MCF 10A (cell line): ENCODE results near the gene IL31. TPM values are rescaled to one million over a fixed set of nuclear protein-coding genes. Genes with fewer than 3 reads are reported as not detected.

ENCODE experiments used
- BruUV-seq: library from RNA; stranded (reverse); fragments of 400-500 nt; replicated peaks from 2 replicates; lab custom pipeline; 2021; lab: Mats Ljungman, UMichigan
- CTCF ChIA-PET: fragments of 300-600 bp; sonication (Branson Sonifier 250); formaldehyde crosslinking; extraction: SDS; loops from one replicate; lab custom pipeline; 2021; ENCODE audit warnings: antibody characterized with exemption, inconsistent platforms; lab: Yijun Ruan, JAX
- POLR2A ChIA-PET: fragments of 300-600, 350-650 bp; sonication (Branson Sonifier 250); formaldehyde crosslinking; extraction: SDS; loops from one replicate; lab custom pipeline; 2020; ENCODE audit warnings: antibody characterized with exemption, inconsistent platforms; lab: Yijun Ruan, JAX
- DNase-seq: peaks from one replicate; pipeline ENCODE4 v3.0.0-alpha.2; 2018; ENCODE audit not compliant: unreplicated experiment
- H3K27ac Mint-ChIP-seq: one replicate; pipeline ENCODE4 v1.8.0; 2022; ENCODE audit warnings: mild to moderate bottlenecking, low read depth, mixed read lengths; ENCODE audit not compliant: unreplicated experiment
- H3K27me3 Mint-ChIP-seq: one replicate; pipeline ENCODE4 v1.8.0; 2022; ENCODE audit warnings: mixed read lengths; ENCODE audit not compliant: insufficient read depth, unreplicated experiment
- H3K36me3 Mint-ChIP-seq: one replicate; pipeline ENCODE4 v1.8.0; 2022; ENCODE audit warnings: mild to moderate bottlenecking, moderate library complexity, mixed read lengths; ENCODE audit not compliant: insufficient read depth, unreplicated experiment
- H3K4me1 Mint-ChIP-seq: one replicate; pipeline ENCODE4 v1.8.0; 2022; ENCODE audit warnings: mixed read lengths; ENCODE audit not compliant: insufficient read depth, unreplicated experiment
- H3K4me3 Mint-ChIP-seq: one replicate; pipeline ENCODE4 v1.8.0; 2022; ENCODE audit warnings: mild to moderate bottlenecking, moderate library complexity, mixed read lengths; ENCODE audit not compliant: unreplicated experiment
- H3K9me3 Mint-ChIP-seq: one replicate; pipeline ENCODE4 v1.8.0; 2022; ENCODE audit warnings: mixed read lengths; ENCODE audit not compliant: unreplicated experiment
- CTCF ChIP-seq: fragments of 200-600 bp; IDR thresholded peaks from one replicate; pipeline ENCODE4 v1.8.0; 2022; ENCODE audit warnings: antibody characterized with exemption, mild to moderate bottlenecking; ENCODE audit not compliant: unreplicated experiment
- intact Hi-C: fragments of 100-400 bp; cut with micrococcal nuclease; formaldehyde crosslinking; loops from 2 replicates; pipeline ENCODE4 v1.14.1; 2022
- total RNA-seq: library from RNA; stranded (reverse); gene quantifications from 2 replicates; pipeline ENCODE4 v1.2.3, GENCODE V29; 2022

The IL31 gene
- total RNA-seq, 1 experiment from 2014 or later = not detected

DNA sequence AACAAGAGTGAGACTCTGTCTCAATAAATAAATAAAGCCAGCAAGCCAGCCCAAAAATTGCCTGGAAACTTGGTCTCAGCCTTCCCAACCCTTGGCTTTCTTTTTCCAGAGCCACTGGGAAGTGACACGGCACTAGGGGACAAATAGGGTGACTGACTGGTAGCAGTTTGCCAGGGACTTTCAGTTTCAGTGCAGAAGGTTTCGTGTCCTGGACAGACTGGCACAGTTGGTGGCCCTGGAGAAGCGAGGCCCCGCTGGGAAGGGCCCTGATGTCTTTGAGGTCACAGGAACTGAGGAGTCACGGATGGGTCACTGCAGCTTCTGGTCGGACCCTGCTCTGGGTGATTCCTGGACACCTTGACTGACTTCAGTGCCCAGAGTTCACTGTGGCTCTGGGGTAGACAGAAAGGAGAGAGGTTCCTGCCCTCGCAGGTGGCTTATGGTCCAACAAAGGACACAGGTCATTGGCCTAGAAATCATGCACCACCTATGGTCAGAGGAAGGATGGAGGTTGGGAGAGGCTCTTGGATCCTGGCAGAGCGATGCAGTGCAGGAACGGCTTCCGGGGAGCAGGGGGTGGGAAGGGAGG is 11.6 kb upstream of the IL31 start:
- Mint-ChIP-seq H3K36me3 (peaks cover under 1% of the 10 kb centered on the region), H3K27me3 (no peaks in the 10 kb centered on the region), H3K9me3 (no peaks in the 10 kb centered on the region), H3K4me3 (no peak overlapping the region), H3K27ac (no peak overlapping the region), H3K4me1 (peaks cover 3% of the 10 kb centered on the region)
- no peak for TF ChIP-seq CTCF
- intact Hi-C loops = no loop called here
- no TSS peak for BruUV-seq
- CTCF ChIA-PET = no interaction called here
- no peak for DNase-seq
- POLR2A ChIA-PET = no interaction called here

- Mint-ChIP-seq H3K4me1 (peaks cover 8% of the 10 kb centered on the region), H3K27me3 (no peaks in the 10 kb centered on the region)
These were observed 11.1 kb upstream of the IL31 start for GRCh38 chr12:122185079-122185478.

DNA sequence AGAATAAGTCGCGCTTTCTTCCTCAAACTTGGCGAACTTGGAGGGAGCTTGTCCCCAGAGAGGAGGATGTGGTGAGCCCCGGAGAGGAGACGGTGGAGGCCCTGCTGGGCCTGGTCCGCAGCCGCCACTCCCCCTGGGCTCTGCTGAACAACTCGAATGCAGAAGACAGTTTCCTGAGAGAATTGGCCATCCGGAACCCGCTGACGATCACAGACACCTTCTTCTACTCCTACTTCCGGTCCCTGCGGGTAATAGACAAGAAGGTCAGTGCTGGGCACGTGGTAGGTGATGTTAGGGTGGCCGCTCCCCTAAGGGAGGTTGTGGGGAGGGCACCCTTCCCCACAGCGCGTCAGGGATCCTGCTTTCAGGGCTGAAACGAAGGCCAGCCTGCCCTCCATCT is 10.5 kb upstream of the IL31 start:
- H3K27me3 Mint-ChIP-seq = no peaks in the 10 kb centered on the region
- H3K36me3 Mint-ChIP-seq = no peaks in the 10 kb centered on the region
- H3K4me3 Mint-ChIP-seq = no peak overlapping the region
- intact Hi-C loops = no loop called here
- DNase-seq = no peak
- no peak for TF ChIP-seq CTCF
- H3K4me1 Mint-ChIP-seq = peaks cover 12% of the 10 kb centered on the region
- POLR2A ChIA-PET = no interaction called here
- CTCF ChIA-PET = no interaction called here
- no peak overlapping the region for H3K27ac Mint-ChIP-seq
- BruUV-seq = no TSS peak
- H3K9me3 Mint-ChIP-seq = no peaks in the 10 kb centered on the region

More at GRCh38 chr12:122185079-122185478, 11.1 kb upstream of the IL31 start:
- no peak for TF ChIP-seq CTCF
- ChIA-PET POLR2A (no interaction called here), CTCF (no interaction called here)
- no peak overlapping the region for H3K27ac Mint-ChIP-seq
- no peaks in the 10 kb centered on the region for H3K9me3 Mint-ChIP-seq
- no TSS peak for BruUV-seq
- intact Hi-C loops = no loop called here
- DNase-seq = no peak
- H3K4me3 Mint-ChIP-seq = no peak overlapping the region
- H3K36me3 Mint-ChIP-seq = no peaks in the 10 kb centered on the region

- no peak for DNase-seq
- ChIA-PET CTCF (no interaction called here), POLR2A (no interaction called here)
- Mint-ChIP-seq H3K27ac (no peak overlapping the region), H3K36me3 (no peaks in the 10 kb centered on the region), H3K4me3 (no peak overlapping the region), H3K27me3 (no peaks in the 10 kb centered on the region), H3K9me3 (no peaks in the 10 kb centered on the region), H3K4me1 (peaks cover 12% of the 10 kb centered on the region)
- intact Hi-C loops = no loop called here
- no peak for TF ChIP-seq CTCF
- BruUV-seq = no TSS peak
These were observed 9.5 kb upstream of the IL31 start for GRCh38 chr12:122183588-122183940.
